BLaER1 treated with 17β-estradiol and CSF1 and Interleukin-3, amounts not matched to agents 10 nM and 100 nM (cell line): ENCODE measurements around the gene ZNF484.
"Not testable (repeated sequence)": the region's sequence is repeated elsewhere in the genome, so short reads cannot be mapped to it uniquely, and the experiment has no call there.

Experiments used
- H3K27ac ChIP-seq, 11 experiments: shearing (Covaris generic); formaldehyde crosslinking; 2 replicates each; pipeline ENCODE4 v1.8.1; 2022
- H3K27me3 ChIP-seq, 11 experiments: shearing (Covaris generic); formaldehyde crosslinking; 2 replicates each; pipeline ENCODE4 v1.8.1; 2022
- H3K36me3 ChIP-seq, 11 experiments: shearing (Covaris generic); formaldehyde crosslinking; 2 replicates each; pipeline ENCODE4 v1.8.1; 2022
- H3K4me1 ChIP-seq, 10 experiments: shearing (Covaris generic); formaldehyde crosslinking; 2 replicates each; pipeline ENCODE4 v1.8.1; 2022
- H3K4me2 ChIP-seq, 11 experiments: shearing (Covaris generic); formaldehyde crosslinking; 2 replicates each; pipeline ENCODE4 v1.8.1; 2022
- H3K4me3 ChIP-seq, 10 experiments: shearing (Covaris generic); formaldehyde crosslinking; 2 replicates each; pipeline ENCODE4 v1.8.1; 2022
- H3K9ac ChIP-seq, 11 experiments: shearing (Covaris generic); formaldehyde crosslinking; 2 replicates each; pipeline ENCODE4 v1.8.1; 2022
- H3K9me3 ChIP-seq, 11 experiments: shearing (Covaris generic); formaldehyde crosslinking; replicated peaks in 1 of 11; 2 replicates each; pipeline ENCODE4 v1.8.1; 2022
- H4K20me1 ChIP-seq, 11 experiments: shearing (Covaris generic); formaldehyde crosslinking; 2 replicates each; pipeline ENCODE4 v1.8.1; 2022
- Cebpa-rat ChIP-seq, 11 experiments: shearing (Covaris generic); IDR thresholded peaks; 2 replicates each; pipeline ENCODE4 v1.8.1; 2022

Gene ZNF484

DNA sequence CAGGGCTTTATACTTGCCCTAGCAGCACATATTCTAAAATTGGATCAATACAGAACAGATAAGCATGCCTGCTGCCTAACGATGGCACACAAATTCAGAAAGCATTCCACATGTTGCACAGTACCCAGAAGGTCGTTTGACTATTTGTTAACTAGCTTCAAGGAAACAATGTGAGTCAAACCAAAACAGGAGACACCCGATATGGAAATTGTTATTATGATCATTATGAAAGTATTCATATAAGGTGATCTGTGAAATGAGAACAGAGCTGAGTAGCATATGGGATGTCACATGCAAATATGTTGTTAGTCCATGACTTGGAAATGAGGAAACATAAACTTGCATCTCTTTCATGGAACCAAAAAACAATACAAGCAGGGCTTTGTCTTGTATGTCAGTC, 56.9 kb downstream of the ZNF484 start:
- Histone ChIP-seq H3K4me3 (no peak overlapping the region), H3K4me1 (no peaks in the 10 kb centered on the region), H3K27me3 (no peaks in the 10 kb centered on the region), H3K27ac (no peak overlapping the region), H3K36me3 (no peaks in the 10 kb centered on the region), H3K9me3 (no peaks in the 10 kb centered on the region), H4K20me1 (no peaks in the 10 kb centered on the region), H3K4me2 (no peak overlapping the region), H3K9ac (no peak overlapping the region)
- TF ChIP-seq Cebpa-rat (IDR thresholded peaks at IDR 0.05): no peak

DNA sequence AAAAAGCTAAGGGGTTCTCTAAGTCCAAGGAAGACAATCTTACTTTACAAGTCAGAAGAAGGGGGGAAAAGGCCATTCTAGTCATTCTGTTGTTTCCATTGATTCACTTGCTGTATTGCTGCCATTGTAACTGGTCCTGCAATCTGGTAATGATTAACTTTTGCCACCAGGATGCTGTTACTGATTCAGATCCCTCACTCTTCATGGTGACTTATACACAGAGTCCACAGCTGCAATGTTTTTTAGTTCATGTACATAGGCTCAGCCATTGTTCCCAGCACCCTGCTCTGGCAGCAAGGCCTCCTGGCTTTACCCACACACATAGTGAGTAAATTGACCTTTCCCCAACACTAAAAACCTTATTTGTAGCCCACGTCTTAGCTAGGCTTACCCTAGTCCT, 57.9 kb downstream of the ZNF484 start:
- H3K9me3 ChIP-seq, H3K27me3 ChIP-seq, H3K4me1 ChIP-seq, H3K4me2 ChIP-seq, H3K9ac ChIP-seq, H4K20me1 ChIP-seq, H3K4me3 ChIP-seq, H3K27ac ChIP-seq, H3K36me3 ChIP-seq: not testable (repeated sequence)

DNA sequence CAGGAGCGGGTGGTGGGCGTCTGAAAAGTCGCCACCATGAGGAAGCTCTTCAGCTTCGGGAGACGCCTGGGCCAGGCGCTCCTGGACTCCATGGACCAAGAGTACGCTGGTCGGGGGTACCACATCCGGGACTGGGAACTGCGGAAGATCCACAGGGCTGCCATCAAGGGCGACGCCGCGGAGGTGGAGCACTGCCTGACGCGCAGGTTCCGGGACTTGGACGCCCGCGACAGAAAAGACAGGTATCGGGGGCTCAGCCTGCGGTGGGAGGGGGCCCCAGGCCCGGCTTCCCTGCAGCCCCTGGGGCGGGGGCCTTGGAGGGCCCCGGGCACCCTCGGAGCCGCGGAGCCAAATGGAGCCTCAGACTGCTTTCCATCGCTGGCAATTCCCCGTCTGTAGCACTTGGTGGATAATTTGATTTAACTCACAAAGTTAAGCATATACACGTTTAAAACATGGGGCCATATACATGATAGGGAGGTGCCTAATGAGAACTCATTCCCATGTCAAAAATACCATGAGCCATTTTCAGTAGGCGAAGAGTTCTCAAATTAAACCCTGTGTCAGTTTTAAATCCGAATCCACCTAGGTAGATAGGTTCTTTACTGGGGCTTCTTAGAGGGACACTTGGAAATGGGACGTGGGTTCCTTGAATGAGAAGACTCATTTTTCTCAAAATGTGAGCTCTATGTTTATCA, 68.1 kb downstream of the ZNF484 start:
- H3K4me3 ChIP-seq, H3K4me2 ChIP-seq, H3K9ac ChIP-seq, H3K36me3 ChIP-seq, H3K9me3 ChIP-seq, H3K27ac ChIP-seq: not testable (repeated sequence)
- peaks cover 22 to 25% (median 23%) of the 10 kb centered on the region in 10 experiments for H3K4me1 ChIP-seq
- H3K27me3 ChIP-seq: peaks cover 69 to 84% (median 74%) of the 10 kb centered on the region in 11 experiments
- peaks cover 0 to 30% (median 23%) of the 10 kb centered on the region in 11 experiments; a peak in 19 of 22 replicates for H4K20me1 ChIP-seq

DNA sequence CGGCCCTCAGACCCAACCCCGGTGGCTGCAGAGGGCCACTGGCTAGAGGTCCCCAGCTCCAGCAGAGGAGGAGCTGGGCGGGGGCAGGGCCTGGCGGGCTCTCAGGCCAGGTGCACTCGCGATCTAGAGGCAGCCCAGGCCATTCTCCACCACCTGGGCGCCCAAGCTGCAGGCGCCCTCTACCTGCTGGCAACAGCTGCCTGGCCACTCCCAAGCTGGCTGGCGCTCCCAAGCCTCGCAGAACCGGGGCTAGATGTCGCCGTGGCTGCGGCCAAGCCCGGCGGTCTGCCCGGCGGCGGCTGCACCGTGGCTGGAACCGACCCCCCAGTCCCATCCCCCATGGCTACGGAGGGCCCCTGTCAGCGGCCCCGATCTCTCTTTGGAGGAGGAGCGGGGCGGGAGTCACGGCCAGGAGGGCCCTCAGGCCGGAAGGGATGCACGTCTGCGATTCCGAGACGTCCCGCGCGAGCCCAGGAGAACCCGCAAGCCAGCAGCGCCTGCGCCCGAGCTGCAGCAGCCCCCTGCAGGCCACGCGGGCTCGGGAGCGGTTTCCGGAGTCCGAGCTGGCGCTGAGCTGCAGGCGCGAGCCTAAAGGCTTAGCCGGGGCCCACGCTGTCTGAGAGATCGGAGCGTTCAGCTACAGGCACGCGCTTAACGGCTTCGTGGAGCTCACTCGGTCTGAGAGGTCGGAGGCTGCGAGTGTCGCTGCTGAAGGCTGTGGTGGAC, 68.9 kb downstream of the ZNF484 start:
- H3K9me3 ChIP-seq: peaks cover 0 to 6% (median 0%) of the 10 kb centered on the region in 11 experiments; a peak in 5 of 22 replicates
- no peak for TF ChIP-seq Cebpa-rat (IDR thresholded peaks at IDR 0.05)
- H3K36me3 ChIP-seq: no peaks in the 10 kb centered on the region
- no peak overlapping the region for H3K9ac ChIP-seq
- H3K4me3 ChIP-seq: peak overlapping the region; percentile 28 to 58 (median 44); a peak in 19 of 20 replicates
- no peak overlapping the region for H3K27ac ChIP-seq
- H3K4me2 ChIP-seq: peak overlapping the region; percentile 60 to 89 (median 75)
- H3K27me3 ChIP-seq: peaks cover 70 to 89% (median 75%) of the 10 kb centered on the region in 11 experiments
- H3K4me1 ChIP-seq: peaks cover 22 to 25% (median 23%) of the 10 kb centered on the region in 10 experiments
- peaks cover 0 to 30% (median 23%) of the 10 kb centered on the region in 11 experiments; a peak in 19 of 22 replicates for H4K20me1 ChIP-seq

DNA sequence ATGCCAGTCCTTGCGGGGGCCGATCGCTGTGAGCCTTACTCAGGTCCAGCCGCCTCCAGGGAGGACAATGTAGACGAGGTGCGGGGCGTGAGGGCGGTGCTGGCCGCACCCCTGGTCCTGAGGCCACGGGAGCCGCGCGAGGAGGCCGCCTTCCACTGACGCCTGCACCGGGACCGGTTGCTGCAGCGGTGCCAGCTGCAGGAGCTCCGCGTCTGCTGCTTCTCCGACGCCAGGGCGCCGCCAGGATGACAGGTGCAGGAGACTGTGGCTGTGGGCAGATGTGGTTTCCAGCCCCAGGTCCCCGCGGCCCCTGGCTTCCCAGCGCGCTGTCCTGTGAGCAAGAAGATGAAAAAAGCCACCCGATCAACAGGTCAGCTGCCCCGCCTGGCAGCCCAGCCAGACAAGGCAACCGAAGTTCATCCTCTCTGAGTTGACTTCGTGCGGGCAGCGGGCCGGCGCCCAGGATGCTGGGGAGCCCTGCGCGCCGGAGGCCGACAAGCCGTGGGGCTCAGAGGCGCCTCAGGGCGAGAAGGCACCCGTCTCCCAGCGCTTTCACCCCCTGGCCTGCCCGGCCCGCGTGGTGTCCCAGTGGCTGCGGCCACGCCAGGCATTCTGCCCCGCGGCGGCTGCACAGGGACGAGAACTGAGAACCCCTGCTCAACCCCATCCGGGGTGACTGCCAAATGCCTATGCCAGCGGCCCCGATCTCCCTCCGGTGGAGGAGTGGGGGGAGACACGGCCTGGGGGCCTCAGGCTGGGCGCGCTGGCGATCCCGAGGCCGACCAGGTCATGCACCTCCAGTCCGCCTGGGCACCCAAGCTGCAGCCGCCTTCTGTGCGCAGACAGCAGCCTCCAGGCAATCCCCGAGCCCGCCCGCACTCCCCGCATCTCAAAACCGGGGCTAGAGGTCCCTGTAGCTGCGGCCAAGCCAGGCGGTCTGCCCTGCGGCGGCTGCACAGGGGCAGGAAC, 69.8 kb downstream of the ZNF484 start:
- H3K27me3 ChIP-seq: peaks cover 69 to 85% (median 74%) of the 10 kb centered on the region in 11 experiments
- TF ChIP-seq Cebpa-rat (IDR thresholded peaks at IDR 0.05): no peak
- H3K4me3 ChIP-seq: peak overlapping the region; percentile 28 to 58 (median 44); a peak in 19 of 20 replicates
- H4K20me1 ChIP-seq: peaks cover 0 to 30% (median 23%) of the 10 kb centered on the region in 11 experiments; a peak in 19 of 22 replicates
- H3K4me2 ChIP-seq: peak overlapping the region; percentile 60 to 89 (median 75)
- H3K9ac ChIP-seq: peak overlapping the region in 1 of 11 experiments; percentile 10; a peak in 1 of 22 replicates
- no peak overlapping the region for H3K27ac ChIP-seq
- peaks cover 0 to 6% (median 0%) of the 10 kb centered on the region in 11 experiments; a peak in 5 of 22 replicates for H3K9me3 ChIP-seq
- peaks cover 22 to 25% (median 23%) of the 10 kb centered on the region in 10 experiments for H3K4me1 ChIP-seq
- H3K36me3 ChIP-seq: no peaks in the 10 kb centered on the region

DNA sequence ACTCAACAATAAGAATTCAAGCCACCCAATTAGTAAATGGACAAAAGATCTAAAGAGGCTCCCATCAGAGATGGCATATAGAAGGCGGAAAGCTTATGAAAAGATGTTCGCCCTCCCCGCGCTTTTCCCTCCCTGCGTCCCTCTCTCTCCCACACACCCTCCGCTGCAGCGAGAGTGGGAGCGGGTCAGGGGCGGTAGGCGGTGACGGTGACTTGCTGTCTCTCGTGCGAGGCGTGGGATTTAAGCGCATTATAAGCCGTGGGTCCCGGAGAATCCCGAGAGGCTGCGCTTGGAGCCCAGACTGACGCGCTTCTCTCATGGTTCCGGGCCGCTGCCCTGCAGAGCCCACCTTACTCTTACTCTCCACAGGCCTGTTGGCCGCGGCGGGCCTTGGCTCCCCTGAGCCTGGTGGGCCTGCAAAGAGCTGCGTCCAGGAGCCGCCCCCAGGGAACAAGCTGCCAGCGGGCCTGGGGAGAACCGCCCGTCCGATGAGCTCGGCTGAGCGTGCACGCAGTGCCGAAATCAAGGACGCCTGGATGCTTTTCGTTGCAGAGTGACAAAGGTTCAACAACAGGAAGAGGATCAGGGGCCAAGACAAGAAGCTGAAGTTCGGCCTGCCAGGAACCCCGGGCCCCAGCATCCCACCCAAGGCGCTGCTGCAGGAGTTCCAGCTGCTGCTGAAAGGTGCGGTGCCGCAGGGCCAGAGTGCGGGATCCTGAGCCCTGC, 70.6 kb downstream of the ZNF484 start:
- H3K4me1 ChIP-seq: peaks cover 22 to 25% (median 23%) of the 10 kb centered on the region in 10 experiments
- H3K27me3 ChIP-seq: peaks cover 65 to 78% (median 70%) of the 10 kb centered on the region in 11 experiments
- peaks cover 0 to 30% (median 23%) of the 10 kb centered on the region in 11 experiments; a peak in 19 of 22 replicates for H4K20me1 ChIP-seq
- peak overlapping the region; percentile 60 to 89 (median 75) for H3K4me2 ChIP-seq
- no peak overlapping the region for H3K27ac ChIP-seq
- H3K4me3 ChIP-seq: peak overlapping the region; percentile 28 to 58 (median 43); a peak in 17 of 20 replicates
- no peaks in the 10 kb centered on the region for H3K36me3 ChIP-seq
- H3K9me3 ChIP-seq: peaks cover 0 to 6% (median 0%) of the 10 kb centered on the region in 11 experiments; a peak in 5 of 22 replicates
- TF ChIP-seq Cebpa-rat (IDR thresholded peaks at IDR 0.05): no peak
- H3K9ac ChIP-seq: peak overlapping the region in 2 of 11 experiments; percentile 10 to 20; a peak in 2 of 22 replicates

DNA sequence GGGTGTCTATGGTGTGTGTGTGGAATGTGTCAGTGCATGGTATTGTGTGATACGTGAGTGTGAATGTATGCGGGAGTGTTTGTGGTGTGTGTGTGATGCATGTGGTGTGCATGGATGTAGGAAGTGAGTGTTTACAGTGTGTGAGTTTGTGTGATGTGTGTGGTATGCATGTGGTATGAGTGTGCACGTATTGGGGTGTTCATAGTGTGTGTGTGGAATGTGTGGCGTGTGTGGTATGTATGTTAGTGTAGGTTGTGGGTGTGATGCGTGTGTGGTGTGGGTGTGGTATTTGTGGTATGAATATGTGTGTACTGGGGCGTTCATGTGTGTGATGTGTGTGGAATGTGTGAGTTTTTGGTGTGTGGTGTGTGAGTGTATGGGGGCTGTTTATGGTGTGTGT, 73.1 kb downstream of the ZNF484 start:
- peaks cover 50 to 56% (median 52%) of the 10 kb centered on the region in 11 experiments for H3K27me3 ChIP-seq

DNA sequence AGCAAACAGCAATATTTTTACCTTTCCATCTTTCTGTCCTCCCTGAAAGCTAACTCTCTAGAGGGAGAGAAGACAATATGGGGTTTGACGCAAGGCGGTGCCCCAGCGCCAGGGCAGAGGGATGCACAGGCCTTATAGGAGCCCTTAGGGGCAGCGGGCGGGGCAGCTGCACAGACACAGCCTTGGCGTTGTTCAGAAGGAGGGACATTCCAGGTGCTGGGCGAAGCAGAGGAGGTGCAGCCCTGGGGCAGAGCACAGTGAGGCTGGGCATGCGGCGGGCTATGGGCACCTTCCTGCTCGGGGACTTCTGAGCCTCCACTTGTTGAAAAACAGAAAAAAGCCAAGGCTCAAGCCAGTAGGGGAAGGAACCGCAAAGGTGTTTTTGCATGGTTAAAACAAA, 79.5 kb downstream of the ZNF484 start:
- TF ChIP-seq Cebpa-rat (IDR thresholded peaks at IDR 0.05): no peak
- H3K4me2 ChIP-seq: no peak overlapping the region
- no peak overlapping the region for H3K27ac ChIP-seq
- H3K4me1 ChIP-seq: peaks cover 5 to 20% (median 7%) of the 10 kb centered on the region in 10 experiments; a peak in 12 of 20 replicates
- H3K9ac ChIP-seq: no peak overlapping the region
- H3K27me3 ChIP-seq: no peaks in the 10 kb centered on the region
- H3K4me3 ChIP-seq: no peak overlapping the region
- no peaks in the 10 kb centered on the region for H3K9me3 ChIP-seq
- H3K36me3 ChIP-seq: no peaks in the 10 kb centered on the region
- no peaks in the 10 kb centered on the region for H4K20me1 ChIP-seq

More for the DNA sequence above, 73.1 kb downstream of the ZNF484 start:
- Histone ChIP-seq H3K9me3 (peaks cover 0 to 6% (median 0%) of the 10 kb centered on the region in 11 experiments; a peak in 5 of 22 replicates), H3K4me2 (no peak overlapping the region), H4K20me1 (peaks cover 0 to 28% (median 23%) of the 10 kb centered on the region in 11 experiments; a peak in 19 of 22 replicates), H3K4me3 (no peak overlapping the region), H3K9ac (no peak overlapping the region), H3K4me1 (peaks cover 22 to 32% (median 29%) of the 10 kb centered on the region in 10 experiments), H3K36me3 (no peaks in the 10 kb centered on the region), H3K27ac (no peak overlapping the region)
- TF ChIP-seq Cebpa-rat (IDR thresholded peaks at IDR 0.05): no peak

DNA sequence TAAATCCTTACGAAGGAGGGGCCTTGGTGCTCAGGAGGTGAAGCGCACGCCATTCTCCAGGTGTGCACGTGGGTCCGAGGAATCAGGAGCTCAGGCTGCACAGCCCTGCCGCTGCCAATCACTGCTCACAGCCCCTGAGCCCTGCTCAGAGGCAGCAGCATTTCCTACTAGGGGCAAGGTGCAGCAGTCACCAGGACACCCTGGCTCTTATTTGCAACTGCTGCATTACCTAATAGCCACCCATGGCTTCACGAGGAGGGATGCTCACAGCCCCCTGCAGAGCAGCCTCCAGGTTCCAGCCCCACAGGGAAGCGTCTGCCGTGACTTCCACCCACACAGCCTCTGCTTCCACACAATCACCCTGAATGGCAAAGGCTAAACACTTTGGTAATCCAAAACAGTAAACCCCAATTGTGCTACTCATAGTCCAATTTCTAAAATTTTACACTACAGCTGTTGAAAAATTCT, 81.5 kb downstream of the ZNF484 start:
- not testable (repeated sequence) for H3K27ac ChIP-seq, H3K4me2 ChIP-seq, H3K27me3 ChIP-seq, H3K9me3 ChIP-seq, H3K36me3 ChIP-seq, H3K9ac ChIP-seq, H3K4me3 ChIP-seq, H4K20me1 ChIP-seq
- H3K4me1 ChIP-seq: peaks cover 5 to 20% (median 11%) of the 10 kb centered on the region in 10 experiments; a peak in 12 of 20 replicates
